Measurements from ENCODE around the gene CLEC18A. TPM values are rescaled to one million over a fixed set of nuclear protein-coding genes. Genes with fewer than 3 reads are reported as not detected.
"Not testable (repeated sequence)": the region's sequence is repeated elsewhere in the genome, so short reads cannot be mapped to it uniquely, and the experiment has no call there.

The CLEC18A gene
- total RNA-seq, 1 donor from 2014 or later = 4.5 TPM

- peaks cover 27% of the 10 kb centered on the region for H3K36me3 Mint-ChIP-seq (ENCODE audit: low read depth)
- no peak overlapping the region for H3K27ac Mint-ChIP-seq (ENCODE audit: unreplicated experiment)
- no peak for TF ChIP-seq CTCF (IDR thresholded peaks at IDR 0.05)
- H3K9me3 Mint-ChIP-seq (ENCODE audit: low read depth) = no peaks in the 10 kb centered on the region
- H3K4me3 Mint-ChIP-seq (ENCODE audit: unreplicated experiment) = no peak overlapping the region
- no peaks in the 10 kb centered on the region for H3K27me3 Mint-ChIP-seq (ENCODE audit: low read depth)
- H3K4me1 Mint-ChIP-seq (ENCODE audit: low read depth) = peaks cover 11% of the 10 kb centered on the region
- DNase-seq (ENCODE audit: low spot score) = peak; percentile 73
Measured at GRCh38 chr16:69941251-69942098, 9.7 kb upstream of the CLEC18A start.

- H3K4me1 Mint-ChIP-seq (ENCODE audit: low read depth) = peaks cover 11% of the 10 kb centered on the region
- DNase-seq (ENCODE audit: low spot score) = peak; percentile 56
- H3K27ac Mint-ChIP-seq (ENCODE audit: unreplicated experiment) = no peak overlapping the region
- H3K27me3 Mint-ChIP-seq (ENCODE audit: low read depth) = no peaks in the 10 kb centered on the region
- peaks cover 21% of the 10 kb centered on the region for H3K36me3 Mint-ChIP-seq (ENCODE audit: low read depth)
- TF ChIP-seq CTCF (IDR thresholded peaks at IDR 0.05) = no peak
- no peaks in the 10 kb centered on the region for H3K9me3 Mint-ChIP-seq (ENCODE audit: low read depth)
- no peak overlapping the region for H3K4me3 Mint-ChIP-seq (ENCODE audit: unreplicated experiment)
Measured at GRCh38 chr16:69942099-69942491, 9.0 kb upstream of the CLEC18A start.

GRCh38 chr16:69942627-69943170 is 8.4 kb upstream of the CLEC18A start:
- no peak overlapping the region for H3K27ac Mint-ChIP-seq (ENCODE audit: unreplicated experiment)
- TF ChIP-seq CTCF (IDR thresholded peaks at IDR 0.05) = no peak
- DNase-seq (ENCODE audit: low spot score) = peak; percentile 63

GRCh38 chr16:69943241-69944036 is 7.7 kb upstream of the CLEC18A start:
- Mint-ChIP-seq H3K4me1 (ENCODE audit: low read depth) (peaks cover 11% of the 10 kb centered on the region), H3K36me3 (ENCODE audit: low read depth) (peaks cover 13% of the 10 kb centered on the region)
- H3K9me3 Mint-ChIP-seq (ENCODE audit: low read depth); H3K4me3 Mint-ChIP-seq (ENCODE audit: unreplicated experiment); H3K27me3 Mint-ChIP-seq (ENCODE audit: low read depth); H3K27ac Mint-ChIP-seq (ENCODE audit: unreplicated experiment): not testable (repeated sequence)
- peak; percentile 35 for DNase-seq (ENCODE audit: low spot score)

More at GRCh38 chr16:69942627-69943170, 8.4 kb upstream of the CLEC18A start:
- Mint-ChIP-seq H3K4me3 (ENCODE audit: unreplicated experiment) (no peak overlapping the region), H3K36me3 (ENCODE audit: low read depth) (peaks cover 15% of the 10 kb centered on the region), H3K27me3 (ENCODE audit: low read depth) (no peaks in the 10 kb centered on the region), H3K4me1 (ENCODE audit: low read depth) (peaks cover 11% of the 10 kb centered on the region), H3K9me3 (ENCODE audit: low read depth) (no peaks in the 10 kb centered on the region)

GRCh38 chr16:69950411-69950810 is 723 bp upstream of the CLEC18A start:
- H3K27me3 Mint-ChIP-seq (ENCODE audit: low read depth); H3K27ac Mint-ChIP-seq (ENCODE audit: unreplicated experiment); H3K4me1 Mint-ChIP-seq (ENCODE audit: low read depth); DNase-seq (ENCODE audit: low spot score); H3K36me3 Mint-ChIP-seq (ENCODE audit: low read depth); H3K4me3 Mint-ChIP-seq (ENCODE audit: unreplicated experiment); H3K9me3 Mint-ChIP-seq (ENCODE audit: low read depth): not testable (repeated sequence)

- peak; percentile 38 for DNase-seq (ENCODE audit: low spot score)
- H3K27ac Mint-ChIP-seq (ENCODE audit: unreplicated experiment); H3K27me3 Mint-ChIP-seq (ENCODE audit: low read depth); H3K9me3 Mint-ChIP-seq (ENCODE audit: low read depth); H3K4me1 Mint-ChIP-seq (ENCODE audit: low read depth); H3K4me3 Mint-ChIP-seq (ENCODE audit: unreplicated experiment); H3K36me3 Mint-ChIP-seq (ENCODE audit: low read depth): not testable (repeated sequence)
Measured at GRCh38 chr16:69951672-69952031, 518 bp downstream of the CLEC18A start.

GRCh38 chr16:69952116-69952515 is 982 bp downstream of the CLEC18A start:
- not testable (repeated sequence) for H3K9me3 Mint-ChIP-seq (ENCODE audit: low read depth); H3K27ac Mint-ChIP-seq (ENCODE audit: unreplicated experiment); H3K4me1 Mint-ChIP-seq (ENCODE audit: low read depth); DNase-seq (ENCODE audit: low spot score); H3K27me3 Mint-ChIP-seq (ENCODE audit: low read depth); H3K4me3 Mint-ChIP-seq (ENCODE audit: unreplicated experiment); H3K36me3 Mint-ChIP-seq (ENCODE audit: low read depth)

- not testable (repeated sequence) for H3K9me3 Mint-ChIP-seq (ENCODE audit: low read depth); H3K27ac Mint-ChIP-seq (ENCODE audit: unreplicated experiment); H3K4me1 Mint-ChIP-seq (ENCODE audit: low read depth); H3K27me3 Mint-ChIP-seq (ENCODE audit: low read depth); H3K4me3 Mint-ChIP-seq (ENCODE audit: unreplicated experiment); H3K36me3 Mint-ChIP-seq (ENCODE audit: low read depth); DNase-seq (ENCODE audit: low spot score)
Measured at GRCh38 chr16:69952572-69953355, 1.6 kb downstream of the CLEC18A start.

GRCh38 chr16:69954241-69954640 is 3.1 kb downstream of the CLEC18A start:
- not testable (repeated sequence) for H3K9me3 Mint-ChIP-seq (ENCODE audit: low read depth); H3K4me1 Mint-ChIP-seq (ENCODE audit: low read depth); H3K27ac Mint-ChIP-seq (ENCODE audit: unreplicated experiment); H3K27me3 Mint-ChIP-seq (ENCODE audit: low read depth); H3K4me3 Mint-ChIP-seq (ENCODE audit: unreplicated experiment); H3K36me3 Mint-ChIP-seq (ENCODE audit: low read depth)
- DNase-seq (ENCODE audit: low spot score) = peak; percentile 94
